Aorta (tissue), 5 donors: ENCODE results near the gene NAALADL2. TPM values are rescaled to one million over a fixed set of nuclear protein-coding genes. Genes with fewer than 3 reads are reported as not detected.
A peak's percentile ranks its signal among the peaks of the same experiment; 100 is the strongest.
"Not testable (repeated sequence)": the region's sequence is repeated elsewhere in the genome, so short reads cannot be mapped to it uniquely, and the experiment has no call there.

Experiments
- ATAC-seq: fragments of 200-7000 bp; cut with Tn5 transposase; one replicate; pipeline ENCODE4 v1.9.1; 2022; ENCODE audit warnings: moderate library complexity; ENCODE audit not compliant: low FRiP score
- DNase-seq, 2 donors: peaks; one replicate each; pipeline ENCODE4 v3.0.0-alpha.2; 2020
- H3K27ac ChIP-seq, 2 donors: one replicate each; pipeline ENCODE4 v1.5.1; 2013; ENCODE audit warnings: low read length in 2 of 2, mild to moderate bottlenecking in 2 of 2, moderate library complexity in 2 of 2, control low read depth in 1 of 2, inconsistent platforms in 1 of 2, low read depth in 1 of 2
- H3K27me3 ChIP-seq, 2 donors: one replicate each; pipeline ENCODE4 v1.6.1; 2013; ENCODE audit warnings: control low read depth in 1 of 2, low read length in 1 of 2, mild to moderate bottlenecking in 1 of 2, moderate library complexity in 1 of 2; ENCODE audit not compliant: insufficient read depth in 2 of 2, control insufficient read depth in 1 of 2
- H3K36me3 ChIP-seq, 2 donors: one replicate each; pipeline ENCODE4 v1.6.1; 2013; ENCODE audit warnings: control low read depth in 1 of 2, low read length in 1 of 2, mild to moderate bottlenecking in 1 of 2; ENCODE audit not compliant: insufficient read depth in 2 of 2, control insufficient read depth in 1 of 2
- H3K4me1 ChIP-seq, 2 donors: one replicate each; pipeline ENCODE4 v1.6.1; 2013; ENCODE audit warnings: low read length in 2 of 2, control low read depth in 1 of 2, mild to moderate bottlenecking in 1 of 2, moderate library complexity in 1 of 2; ENCODE audit not compliant: insufficient read depth in 2 of 2, control insufficient read depth in 1 of 2
- H3K4me3 ChIP-seq, 2 donors: one replicate each; pipeline ENCODE4 v1.5.1; 2013; ENCODE audit warnings: low read length in 2 of 2, control low read depth in 1 of 2, mild to moderate bottlenecking in 1 of 2
- H3K9me3 ChIP-seq: one replicate; pipeline ENCODE4 v1.6.1; 2013; ENCODE audit warnings: mild to moderate bottlenecking, low read length; ENCODE audit not compliant: control insufficient read depth
- WGBS, 2 donors: extraction: QIAGEN DNeasy Blood & Tissue Kit; methylation state at CpG; one replicate each; pipeline ENCODE4 v1.1.7; 2013; 5-methylcytosine and 5-hydroxymethylcytosine counted together
- intact Hi-C, 2 donors: fragments of 100-400 bp; cut with DNase I; formaldehyde crosslinking; loops; one replicate each; pipeline versions ENCODE4 v1.14.2 to v1.15.0; 2022
- polyA plus RNA-seq, 2 donors: library from polyadenylated mRNA; stranded (reverse); fragments of 200-250 nt; gene quantifications; one replicate each; pipeline ENCODE4 v1.2.3, GENCODE V29; 2013
- total RNA-seq, 2 donors: library from RNA; stranded (reverse); fragmentation: NEBNext Ultra II Directional; extraction: Animal tissue kit (Norgen Biotek cat#: 25700); gene quantifications; one replicate each; pipeline ENCODE4 v1.2.1, GENCODE V29; 2021
- donor health status: healthy with polysubstance abuse.
- donor health status: Bipolar disorder and iron deficiency.
- donor health status: DM: no; HTN: no; CAD: no.
- donor health status: DM: no; HTN: no; CAD: no.
- donor health status: DM: yes; HTN: yes; CAD: no.

NAALADL2 gene
- total and polyA plus RNA-seq, 4 donors, result 4.3 to 29.8 (median 11.9) TPM

- intact Hi-C loops, result no loop called here
- whole genome bisulfite sequencing, 2 donors, result 95 to 97% methylated on average over 3 of the region's 3 CpGs
- no peak overlapping the region for H3K27ac ChIP-seq
Measured at GRCh38 chr3:175445741-175446140, 586.6 kb downstream of the NAALADL2 start.

GRCh38 chr3:175447521-175447920 lies 588.4 kb downstream of the NAALADL2 start:
- no peak for DNase-seq
- no peak for ATAC-seq
- Histone ChIP-seq H3K4me3 (no peak overlapping the region), H3K27me3 (no peaks in the 10 kb centered on the region), H3K9me3 (no peaks in the 10 kb centered on the region), H3K4me1 (no peaks in the 10 kb centered on the region), H3K27ac (no peak overlapping the region), H3K36me3 (no peaks in the 10 kb centered on the region)
- 78 to 82% methylated on average over 6 of the region's 6 CpGs for WGBS, 2 donors
- intact Hi-C loops, result no loop called here

More at GRCh38 chr3:175445741-175446140, 586.6 kb downstream of the NAALADL2 start:
- H3K9me3 ChIP-seq, result no peaks in the 10 kb centered on the region
- no peaks in the 10 kb centered on the region for H3K27me3 ChIP-seq
- H3K36me3 ChIP-seq, result no peaks in the 10 kb centered on the region
- DNase-seq (peak in 1 of 2 donors; percentile 49), ATAC-seq (no peak)
- H3K4me1 ChIP-seq, result no peaks in the 10 kb centered on the region
- H3K4me3 ChIP-seq, result no peak overlapping the region

GRCh38 chr3:175453361-175453760 lies 594.2 kb downstream of the NAALADL2 start:
- 89 to 93% methylated on average over 3 of the region's 3 CpGs for WGBS, 2 donors
- Histone ChIP-seq H3K4me1 (no peaks in the 10 kb centered on the region), H3K27me3 (no peaks in the 10 kb centered on the region), H3K4me3 (no peak overlapping the region), H3K9me3 (no peaks in the 10 kb centered on the region), H3K27ac (no peak overlapping the region), H3K36me3 (no peaks in the 10 kb centered on the region)
- intact Hi-C loops, result no loop called here
- ATAC-seq (no peak), DNase-seq (no peak)

GRCh38 chr3:175456466-175456865 lies 597.3 kb downstream of the NAALADL2 start:
- Histone ChIP-seq H3K9me3 (no peaks in the 10 kb centered on the region), H3K4me1 (no peaks in the 10 kb centered on the region), H3K36me3 (no peaks in the 10 kb centered on the region), H3K4me3 (no peak overlapping the region), H3K27me3 (no peaks in the 10 kb centered on the region), H3K27ac (no peak overlapping the region)
- WGBS, 2 donors, result 89 to 92% methylated on average over 2 of the region's 2 CpGs
- no peak for ATAC-seq
- no peak for DNase-seq
- intact Hi-C loops, result no loop called here

- Histone ChIP-seq H3K27ac (no peak overlapping the region), H3K4me3 (no peak overlapping the region), H3K4me1 (no peaks in the 10 kb centered on the region), H3K27me3 (no peaks in the 10 kb centered on the region), H3K9me3 (no peaks in the 10 kb centered on the region), H3K36me3 (no peaks in the 10 kb centered on the region)
- intact Hi-C loops, result no loop called here
- 95 to 97% methylated on average over 2 of the region's 2 CpGs for WGBS, 2 donors
- no peak for ATAC-seq
- no peak for DNase-seq
Measured at GRCh38 chr3:175457301-175457700, 598.2 kb downstream of the NAALADL2 start.

- H3K36me3 ChIP-seq, H3K4me3 ChIP-seq, DNase-seq, intact Hi-C loops, H3K27ac ChIP-seq, ATAC-seq, H3K9me3 ChIP-seq, H3K4me1 ChIP-seq, H3K27me3 ChIP-seq: not testable (repeated sequence)
- 94 to 97% methylated on average over 4 of the region's 4 CpGs for WGBS, 2 donors
Measured at GRCh38 chr3:175460849-175461399, 601.8 kb downstream of the NAALADL2 start.

- Histone ChIP-seq H3K9me3 (no peaks in the 10 kb centered on the region), H3K36me3 (no peaks in the 10 kb centered on the region), H3K4me1 (no peaks in the 10 kb centered on the region), H3K4me3 (no peak overlapping the region), H3K27ac (no peak overlapping the region), H3K27me3 (no peaks in the 10 kb centered on the region)
- ATAC-seq, result peak; percentile 29
- intact Hi-C loops, result no loop called here
- WGBS, 2 donors, result 40 to 44% methylated on average over 3 of the region's 3 CpGs
- no peak for DNase-seq
Measured at GRCh38 chr3:175464362-175464761, 605.2 kb downstream of the NAALADL2 start.

GRCh38 chr3:175469124-175469523 lies 610.0 kb downstream of the NAALADL2 start:
- no peaks in the 10 kb centered on the region for H3K4me1 ChIP-seq
- ATAC-seq, result no peak
- no peaks in the 10 kb centered on the region for H3K27me3 ChIP-seq
- H3K4me3 ChIP-seq, result no peak overlapping the region
- H3K9me3 ChIP-seq, result no peaks in the 10 kb centered on the region
- no peak overlapping the region for H3K27ac ChIP-seq
- no peak for DNase-seq
- no peaks in the 10 kb centered on the region for H3K36me3 ChIP-seq
- intact Hi-C loops, result no loop called here

GRCh38 chr3:175475765-175476164 lies 616.6 kb downstream of the NAALADL2 start:
- H3K27ac ChIP-seq, result no peak overlapping the region
- no peaks in the 10 kb centered on the region for H3K9me3 ChIP-seq
- intact Hi-C loops, result no loop called here
- ATAC-seq (no peak), DNase-seq (no peak)
- no peak overlapping the region for H3K4me3 ChIP-seq
- no peaks in the 10 kb centered on the region for H3K36me3 ChIP-seq
- no peaks in the 10 kb centered on the region for H3K27me3 ChIP-seq
- no peaks in the 10 kb centered on the region for H3K4me1 ChIP-seq
- WGBS, 2 donors, result 78 to 84% methylated on average over 4 of the region's 4 CpGs
